Hepatocyte (in vitro differentiated cells): ENCODE data around the gene PLA1A. TPM values are rescaled to one million over a fixed set of nuclear protein-coding genes. Genes with fewer than 3 reads are reported as not detected.

Experiments used
- DNase-seq: peaks from one replicate; pipeline ENCODE4 v3.0.0-alpha.2; 2016; ENCODE audit warnings: low spot score
- H2AFZ ChIP-seq: fragments of 200-600 bp; sonication (generic); 2 replicates; pipeline ENCODE4 v1.6.0; 2016; ENCODE audit warnings: antibody characterized with exemption, mild to moderate bottlenecking
- H3K27ac ChIP-seq: fragments of 200-600 bp; sonication (generic); 2 replicates; pipeline ENCODE4 v1.5.1; 2016; ENCODE audit warnings: mild to moderate bottlenecking
- H3K27me3 ChIP-seq: fragments of 200-600 bp; sonication (generic); 2 replicates; pipeline ENCODE4 v1.6.1; 2016
- H3K36me3 ChIP-seq: fragments of 200-600 bp; sonication (generic); replicated peaks from 2 replicates; pipeline ENCODE4 v1.5.1; 2016; ENCODE audit warnings: low read depth; ENCODE audit not compliant: insufficient read depth
- H3K4me1 ChIP-seq: fragments of 200-600 bp; sonication (generic); 2 replicates; pipeline ENCODE4 v1.5.1; 2016; ENCODE audit warnings: mild to moderate bottlenecking, moderate library complexity; ENCODE audit not compliant: insufficient read depth
- H3K4me2 ChIP-seq: fragments of 200-600 bp; sonication (generic); 2 replicates; pipeline ENCODE4 v1.6.0; 2016
- H3K4me3 ChIP-seq: fragments of 200-600 bp; sonication (generic); 2 replicates; pipeline ENCODE4 v1.5.1; 2016; ENCODE audit warnings: mild to moderate bottlenecking
- H3K79me2 ChIP-seq: fragments of 200-600 bp; sonication (generic); 2 replicates; pipeline ENCODE4 v1.6.0; 2017; ENCODE audit warnings: mild to moderate bottlenecking
- H3K9me2 ChIP-seq: fragments of 200-600 bp; sonication (generic); replicated peaks from 2 replicates; pipeline ENCODE4 v1.6.0; 2017; ENCODE audit warnings: mild to moderate bottlenecking; ENCODE audit not compliant: insufficient read depth
- H3K9me3 ChIP-seq: fragments of 200-600 bp; sonication (generic); 2 replicates; pipeline ENCODE4 v1.5.1; 2016; ENCODE audit warnings: low read depth, mild to moderate bottlenecking
- H4K20me1 ChIP-seq: fragments of 200-600 bp; sonication (generic); 2 replicates; pipeline ENCODE4 v1.6.0; 2016; ENCODE audit warnings: mild to moderate bottlenecking; ENCODE audit not compliant: insufficient read depth, poor library complexity, severe bottlenecking
- CTCF ChIP-seq: fragments of 200-600 bp; sonication (generic); IDR thresholded peaks from 2 replicates; pipeline ENCODE4 v1.5.1; 2016; ENCODE audit warnings: antibody characterized with exemption, mild to moderate bottlenecking; ENCODE audit not compliant: poor library complexity
- EZH2 ChIP-seq: fragments of 200-600 bp; sonication (generic); IDR thresholded peaks from 2 replicates; pipeline ENCODE4 v1.6.1; 2016; ENCODE audit warnings: antibody characterized with exemption, mild to moderate bottlenecking, borderline replicate concordance
- EZH2phosphoT487 ChIP-seq: fragments of 200-600 bp; sonication (generic); IDR thresholded peaks from one replicate; pipeline ENCODE4 v1.6.1; 2018; ENCODE audit warnings: antibody characterized with exemption, mild to moderate bottlenecking, low read depth, moderate library complexity; ENCODE audit not compliant: unreplicated experiment, severe bottlenecking
- WGBS: methylation state at CpG from one replicate; pipeline ENCODE4 v1.1.6; 2016; ENCODE audit warnings: low lambda C conversion rate; ENCODE audit errors: missing lambda C conversion rate; 5-methylcytosine and 5-hydroxymethylcytosine counted together
- polyA plus RNA-seq: library from polyadenylated mRNA; unstranded; fragments of >200 nt; fragmentation: Nextera tagmentation; extraction: Ambion mirVana; gene quantifications from 2 replicates; pipeline ENCODE4 v1.2.1, GENCODE V29; 2016
- total RNA-seq: library from RNA; depleted of rRNA; stranded (reverse); fragments of >200 nt; gene quantifications from 2 replicates; pipeline ENCODE4 v1.2.3, GENCODE V29; 2014

PLA1A gene
- total and polyA plus RNA-seq, 2 experiments from 2014 or later: 2.6 to 3.3 TPM

DNA sequence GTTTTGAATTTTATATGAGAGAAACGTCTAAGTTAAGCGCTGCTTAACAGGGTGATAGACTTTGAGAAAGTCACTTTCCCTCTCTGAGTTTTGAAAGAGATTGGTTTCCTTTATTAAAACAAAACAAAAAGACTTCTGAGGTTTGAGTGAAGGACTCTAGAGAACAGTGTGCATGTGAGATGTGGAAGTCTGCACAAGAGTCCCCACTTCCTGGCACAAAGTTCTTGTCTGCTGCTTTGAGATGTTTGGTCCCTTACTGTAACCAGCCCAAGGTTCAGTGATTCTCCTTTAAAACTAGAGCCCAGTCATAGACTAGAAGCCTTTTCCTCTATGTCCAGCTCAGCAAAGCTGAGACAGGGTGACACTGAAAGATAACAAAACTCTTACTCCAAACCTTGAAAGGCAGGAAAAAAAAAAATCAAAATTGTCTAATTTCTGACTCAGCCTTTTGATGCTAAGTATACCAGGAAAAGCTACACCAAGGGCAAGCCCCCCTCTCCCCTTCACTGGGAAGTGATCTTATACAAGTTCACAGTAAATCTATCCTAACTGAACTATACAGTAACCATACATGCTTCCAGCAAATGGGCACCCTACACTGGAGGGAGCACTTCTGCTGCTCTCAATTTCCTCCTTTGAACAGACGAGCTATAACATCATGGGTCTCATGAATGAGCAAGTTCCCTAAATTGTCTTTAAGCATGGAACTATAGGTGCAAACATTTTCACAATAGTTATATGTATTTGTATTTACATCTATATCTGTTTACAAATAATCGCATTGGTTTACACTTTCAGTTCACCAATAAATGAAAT lies 60.4 kb downstream of the PLA1A start:
- Histone ChIP-seq H3K4me1 (peaks cover 22% of the 10 kb centered on the region), H3K9me2 (no peaks in the 10 kb centered on the region), H4K20me1 (no peaks in the 10 kb centered on the region), H3K9me3 (no peaks in the 10 kb centered on the region), H3K36me3 (no peaks in the 10 kb centered on the region), H3K27me3 (no peaks in the 10 kb centered on the region), H2AFZ (no peak overlapping the region), H3K4me3 (no peak overlapping the region), H3K27ac (no peak overlapping the region), H3K4me2 (no peak overlapping the region), H3K79me2 (no peaks in the 10 kb centered on the region)
- no peak for DNase-seq
- WGBS: 89% methylated on average over 4 of the region's 4 CpGs
- no peak for TF ChIP-seq CTCF
- no peak for TF ChIP-seq EZH2
- TF ChIP-seq EZH2phosphoT487: no peak

DNA sequence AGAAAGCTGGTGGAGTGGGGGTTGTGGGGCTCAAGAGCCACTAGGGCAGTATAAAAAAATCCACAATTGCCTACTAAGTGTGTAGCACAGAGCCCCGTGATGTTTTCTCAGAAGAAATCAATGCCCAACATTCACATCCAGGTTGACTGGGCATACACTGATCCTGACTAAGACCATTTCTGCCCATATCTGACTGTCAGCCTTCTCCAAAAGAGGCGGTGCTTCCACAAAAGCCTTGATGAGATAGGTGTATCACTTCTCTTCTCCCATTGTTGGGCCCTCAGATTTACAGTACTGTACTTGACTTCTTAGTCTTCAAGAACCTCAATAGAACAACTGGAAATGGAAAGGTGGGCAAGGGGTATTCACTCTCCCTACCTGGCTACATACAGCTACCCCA lies 61.3 kb downstream of the PLA1A start:
- no peak for DNase-seq
- Histone ChIP-seq H3K36me3 (no peaks in the 10 kb centered on the region), H2AFZ (no peak overlapping the region), H3K9me2 (no peaks in the 10 kb centered on the region), H3K27me3 (no peaks in the 10 kb centered on the region), H3K79me2 (no peaks in the 10 kb centered on the region), H4K20me1 (no peaks in the 10 kb centered on the region), H3K4me1 (peaks cover 27% of the 10 kb centered on the region), H3K9me3 (no peaks in the 10 kb centered on the region), H3K27ac (no peak overlapping the region), H3K4me3 (no peak overlapping the region), H3K4me2 (no peak overlapping the region)
- TF ChIP-seq EZH2 (no peak), EZH2phosphoT487 (no peak), CTCF (no peak)
- 91% methylated on average over 2 of the region's 2 CpGs for WGBS

GRCh38 chr3:119659606-119660291 lies 62.1 kb downstream of the PLA1A start:
- Histone ChIP-seq H3K9me2 (no peaks in the 10 kb centered on the region), H3K9me3 (no peaks in the 10 kb centered on the region), H2AFZ (no peak overlapping the region), H3K4me3 (no peak overlapping the region), H3K27ac (no peak overlapping the region), H3K4me1 (peaks cover 29% of the 10 kb centered on the region), H3K4me2 (no peak overlapping the region), H3K79me2 (no peaks in the 10 kb centered on the region), H3K27me3 (no peaks in the 10 kb centered on the region), H4K20me1 (no peaks in the 10 kb centered on the region), H3K36me3 (no peaks in the 10 kb centered on the region)
- no peak for TF ChIP-seq EZH2
- no peak for TF ChIP-seq EZH2phosphoT487
- TF ChIP-seq CTCF: no peak
- no peak for DNase-seq
- WGBS: 98% methylated on average over 9 of the region's 9 CpGs
